Left colon (tissue), 2 donors: ENCODE results near the gene NOX5. TPM values are rescaled to one million over a fixed set of nuclear protein-coding genes. Genes with fewer than 3 reads are reported as not detected.

Source experiments
- ATAC-seq: fragments of 200-7000 bp; cut with Tn5 transposase; one replicate; pipeline ENCODE4 v1.9.1; 2020; ENCODE audit warnings: mild to moderate bottlenecking, moderate library complexity
- DNase-seq, 2 donors: peaks; one replicate each; pipeline ENCODE4 v3.0.0-alpha.2; 2020
- intact Hi-C, 2 donors: fragments of 100-400 bp; cut with DNase I in 1 of 2; cut with micrococcal nuclease in 1 of 2; formaldehyde crosslinking; loops; one replicate each; pipeline versions ENCODE4 v1.11.2 to v1.14.0; 2022; cut with DNase I, micrococcal nuclease
- total RNA-seq, 2 donors: library from RNA; stranded (reverse); fragmentation: NEBNext Ultra II Directional; extraction: Animal tissue kit (Norgen Biotek cat#: 25700); gene quantifications; one replicate each; pipeline ENCODE4 v1.2.1, GENCODE V29; 2021
- donor health status: DM: no; HTN: no; CAD: no.
- donor health status: DM: yes; HTN: yes; CAD: no.

NOX5 gene
- total RNA-seq, 2 donors from 2014 or later: 0.11 to 0.12 TPM

DNA sequence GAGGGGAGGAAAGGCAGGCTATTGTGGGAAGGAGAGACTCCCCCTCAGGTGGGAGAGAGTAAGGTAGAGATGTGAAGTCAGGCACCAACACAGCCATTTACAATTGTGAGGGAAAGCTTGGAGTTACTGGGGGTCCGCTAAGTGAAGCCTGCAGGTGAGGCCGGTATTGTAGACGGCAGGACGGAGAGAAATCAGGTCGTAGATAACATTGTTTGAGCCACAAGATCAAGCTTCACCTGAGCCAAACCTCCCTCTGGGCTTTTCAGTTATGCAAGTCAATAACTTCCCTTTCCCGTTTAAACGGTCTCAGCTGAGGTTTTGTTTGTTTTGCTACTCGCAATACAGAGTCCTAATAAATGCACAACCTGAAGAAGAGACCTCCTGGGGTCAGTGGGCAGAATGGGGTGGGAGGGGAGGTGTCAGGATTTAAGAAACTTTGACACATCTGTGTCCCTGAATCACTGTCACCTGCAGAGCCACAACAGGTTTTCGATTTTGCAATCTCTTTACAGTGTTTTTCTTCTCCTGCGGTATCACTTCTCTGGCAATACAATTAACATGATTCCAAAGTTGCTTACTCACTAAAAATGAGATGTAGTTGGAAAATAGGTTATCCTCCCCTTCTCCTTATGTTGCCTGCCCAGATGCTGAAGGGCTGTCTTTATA lies 73.9 kb downstream of the NOX5 start:
- intact Hi-C loops: no loop called here
- ATAC-seq: no peak
- DNase-seq: no peak

DNA sequence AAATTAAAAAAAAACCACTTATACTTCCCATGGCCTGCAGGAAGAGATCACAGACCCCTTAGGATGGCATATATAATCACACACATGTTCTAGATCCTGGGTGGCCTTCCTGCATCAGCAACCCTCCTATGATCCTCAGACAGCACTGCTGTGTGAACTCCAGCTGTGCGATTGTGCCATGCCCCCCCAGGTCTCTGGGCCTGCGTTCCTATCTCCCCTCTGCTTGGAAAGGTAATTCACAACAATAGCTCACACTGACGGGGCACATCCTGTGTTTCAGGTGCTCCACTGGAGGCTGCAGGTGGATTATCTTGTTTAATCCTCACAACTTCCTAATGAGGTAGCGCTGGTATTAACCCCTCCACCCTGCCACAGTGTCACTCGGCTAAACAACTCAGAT lies 74.8 kb downstream of the NOX5 start:
- intact Hi-C loops: no loop called here
- DNase-seq: no peak

DNA sequence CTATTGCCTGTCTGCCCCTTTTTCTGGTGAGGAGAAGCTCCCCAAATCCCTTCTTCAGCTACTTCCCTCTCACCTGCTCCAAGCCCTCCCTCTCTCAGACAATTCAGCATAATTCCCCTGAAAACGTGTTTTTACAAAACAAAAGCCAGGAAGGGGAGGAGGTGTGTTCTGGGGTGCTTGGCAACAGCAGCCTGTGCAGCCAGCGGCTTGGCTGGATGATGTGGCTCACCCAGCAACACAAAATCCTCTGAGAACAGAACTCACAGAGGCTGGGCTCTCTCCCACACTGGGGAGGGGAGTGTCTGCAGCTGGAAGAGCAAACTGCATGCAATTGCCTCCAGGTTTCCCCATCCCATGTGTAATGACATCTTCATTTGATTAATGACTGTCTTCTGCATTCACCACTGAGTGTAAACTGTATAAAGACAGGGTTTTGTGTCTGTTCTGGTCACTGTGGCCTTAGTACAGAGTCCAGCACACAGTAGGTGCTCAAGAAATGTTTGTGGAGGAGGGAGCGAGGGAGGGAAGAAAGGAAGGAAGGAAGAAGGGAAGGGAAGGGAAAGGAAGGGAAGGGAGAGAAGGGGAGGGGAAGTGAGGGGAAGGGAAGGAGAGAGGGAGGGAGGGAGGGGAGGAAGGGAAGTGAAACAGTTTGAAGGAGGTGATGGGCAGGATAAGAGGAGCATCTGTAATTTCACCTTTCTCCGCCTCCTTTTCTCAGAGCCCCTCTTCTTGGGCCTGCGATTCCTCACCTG lies 75.9 kb downstream of the NOX5 start:
- DNase-seq: no peak
- intact Hi-C loops: no loop called here
- no peak for ATAC-seq

More for the DNA sequence above, 74.8 kb downstream of the NOX5 start:
- no peak for ATAC-seq

DNA sequence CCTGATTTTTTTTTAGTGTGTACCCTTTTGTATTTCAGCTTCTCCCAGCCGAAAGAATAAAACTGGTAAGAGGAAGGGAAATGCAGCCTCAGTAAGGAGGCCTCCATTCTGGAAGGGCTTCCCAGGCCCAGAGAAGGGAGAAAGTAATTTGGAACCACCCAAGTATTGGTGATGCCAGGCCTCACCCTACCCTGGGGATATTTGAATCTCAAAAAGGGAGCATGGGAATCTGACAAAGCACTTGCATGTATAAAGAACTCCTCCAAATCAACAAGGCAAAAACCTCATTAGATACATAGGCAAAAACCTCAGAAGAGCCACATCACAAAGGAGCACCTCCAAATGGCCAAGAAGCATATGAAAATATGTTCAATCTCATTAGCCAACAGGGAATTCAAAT lies 77.2 kb downstream of the NOX5 start:
- ATAC-seq: no peak
- intact Hi-C loops: no loop called here

DNA sequence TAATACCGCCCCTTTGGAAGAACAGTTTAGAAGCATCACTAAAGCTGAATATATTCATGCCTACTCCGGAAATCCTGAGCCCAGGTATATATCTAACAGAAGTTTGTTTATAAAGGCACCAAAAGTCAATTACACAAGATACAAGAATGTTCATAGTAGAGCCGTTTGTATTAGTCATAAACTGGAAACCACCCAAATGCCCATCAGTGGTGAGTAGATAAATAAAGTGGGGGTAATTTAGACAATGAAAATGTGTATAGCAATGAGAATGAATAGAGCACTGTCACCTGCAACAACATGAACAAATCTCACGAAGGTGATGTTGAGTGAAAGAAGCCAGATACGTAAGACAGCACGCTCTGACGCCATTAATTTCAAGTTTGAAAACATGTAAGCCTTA lies 77.7 kb downstream of the NOX5 start:
- no peak for DNase-seq
- intact Hi-C loops: no loop called here
- ATAC-seq: no peak

More for the DNA sequence above, 77.2 kb downstream of the NOX5 start:
- no peak for DNase-seq

DNA sequence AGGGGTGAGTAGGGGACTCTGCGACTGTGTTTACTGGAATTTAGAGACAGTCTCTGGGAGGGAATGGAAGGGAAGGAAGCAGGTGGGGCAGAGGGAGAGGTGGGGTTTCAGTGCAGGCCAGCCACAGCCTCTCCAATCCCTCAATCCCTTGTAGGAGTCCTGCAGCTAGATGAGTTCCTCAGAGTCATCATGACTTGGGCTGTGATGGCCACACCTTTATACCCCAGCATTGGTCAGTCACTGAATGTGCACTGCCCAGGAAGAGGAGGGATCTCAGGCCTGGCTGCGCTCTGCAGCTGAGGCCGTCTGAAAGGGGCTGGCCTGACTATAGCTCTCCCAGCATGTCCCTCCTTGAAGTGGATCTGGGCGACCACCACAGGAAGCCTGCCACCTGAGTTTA lies 78.6 kb downstream of the NOX5 start:
- no peak for DNase-seq
- ATAC-seq: no peak
- intact Hi-C loops: no loop called here

DNA sequence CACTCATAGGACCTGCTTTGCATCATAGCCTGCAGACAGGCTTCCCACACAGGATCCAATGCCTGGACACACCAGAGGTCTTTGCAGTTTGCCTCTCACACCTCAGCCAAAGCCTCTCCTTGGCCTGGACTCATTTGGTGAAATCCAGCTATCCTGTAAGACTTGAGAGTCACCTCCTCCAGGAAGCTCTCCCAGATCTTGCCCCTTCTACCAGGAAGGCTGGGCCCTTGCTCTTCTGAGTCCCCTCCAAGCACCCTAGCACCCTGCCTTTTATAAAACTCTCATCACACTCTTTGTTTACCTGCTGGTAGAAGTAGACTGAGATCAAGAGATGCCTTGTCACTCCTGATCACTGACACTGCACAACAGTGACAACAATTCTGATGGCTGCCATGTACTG lies 79.1 kb downstream of the NOX5 start:
- ATAC-seq (no peak), DNase-seq (no peak)
- intact Hi-C loops: no loop called here

DNA sequence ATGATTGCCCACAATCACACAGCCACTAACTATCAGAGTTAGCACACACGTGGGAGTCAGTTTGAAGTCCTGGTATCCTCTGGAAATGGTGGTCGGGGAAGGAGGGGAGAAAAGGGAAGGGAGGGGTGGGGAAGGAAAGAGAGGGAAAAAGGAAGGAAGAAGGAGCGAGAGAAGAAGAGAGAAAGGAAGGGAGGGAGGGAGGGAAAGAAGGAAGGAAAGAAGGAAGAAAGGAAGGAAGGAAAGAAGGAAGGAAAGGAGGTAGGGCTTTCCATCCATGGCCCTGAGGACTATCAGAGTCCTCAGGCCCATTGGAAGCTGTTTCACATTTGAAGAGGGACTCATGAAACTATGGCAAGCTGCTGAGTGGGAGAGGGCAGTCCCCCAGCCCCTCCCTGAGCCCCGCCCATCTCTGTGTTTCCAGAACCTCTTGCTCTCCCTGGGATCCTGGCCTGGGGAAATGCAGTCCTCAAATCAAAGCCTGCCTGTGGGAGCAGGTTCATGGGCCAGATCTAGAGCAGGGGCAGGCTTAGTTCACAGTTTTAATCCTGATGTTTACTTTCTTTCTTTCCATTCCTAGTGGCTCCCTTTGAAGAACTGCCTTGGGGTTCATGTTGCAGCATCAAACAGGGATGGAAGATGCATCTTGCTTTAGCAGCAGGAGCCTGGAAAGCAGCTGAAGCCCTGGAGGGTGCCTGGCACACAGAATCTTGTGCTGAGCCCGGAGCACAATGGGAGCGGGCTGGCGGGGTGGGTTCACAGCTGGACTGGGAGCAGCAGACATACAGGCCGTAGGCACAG lies 79.8 kb downstream of the NOX5 start:
- intact Hi-C loops: no loop called here
- DNase-seq (no peak), ATAC-seq (no peak)

DNA sequence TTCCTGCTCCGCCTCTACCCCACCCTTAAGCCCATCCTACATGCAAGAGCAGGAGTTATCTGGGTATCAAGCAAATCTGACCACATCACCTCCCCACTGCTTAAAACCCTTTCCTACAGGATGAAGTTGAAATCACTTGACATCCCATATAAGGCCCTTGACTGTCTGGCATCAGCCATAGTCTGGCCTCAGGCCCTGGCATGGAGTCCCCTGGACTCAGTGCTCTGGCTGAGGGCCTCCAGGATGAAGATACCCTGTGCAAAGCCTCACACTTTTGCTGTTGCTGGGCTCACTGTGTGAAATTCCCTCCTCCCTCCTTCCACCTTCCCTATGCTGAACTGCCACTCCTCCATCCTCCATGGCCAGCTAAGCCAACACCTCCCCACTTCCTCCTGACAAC lies 80.8 kb downstream of the NOX5 start:
- ATAC-seq (no peak), DNase-seq (no peak)
- intact Hi-C loops: no loop called here

DNA sequence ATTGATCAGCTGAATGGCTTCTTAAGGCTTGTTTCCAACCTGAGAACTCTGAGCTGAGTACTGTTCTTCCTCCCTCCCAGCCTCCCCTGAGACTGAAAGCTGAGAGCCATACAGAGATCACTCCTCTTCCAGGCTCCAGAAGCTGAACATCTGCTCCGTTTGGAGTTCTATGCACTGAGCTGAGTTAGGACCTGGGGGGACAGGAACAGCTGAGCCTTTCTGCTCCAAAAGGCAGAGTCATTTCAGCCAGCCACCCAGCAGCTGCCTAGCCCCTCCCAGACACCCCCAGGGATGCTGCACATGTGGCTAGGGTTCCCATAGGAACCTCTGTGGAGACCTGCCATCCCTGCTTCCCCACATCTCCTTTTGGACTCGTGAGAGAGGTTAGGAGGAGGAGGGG lies 81.7 kb downstream of the NOX5 start:
- DNase-seq (no peak), ATAC-seq (no peak)
- intact Hi-C loops: no loop called here

DNA sequence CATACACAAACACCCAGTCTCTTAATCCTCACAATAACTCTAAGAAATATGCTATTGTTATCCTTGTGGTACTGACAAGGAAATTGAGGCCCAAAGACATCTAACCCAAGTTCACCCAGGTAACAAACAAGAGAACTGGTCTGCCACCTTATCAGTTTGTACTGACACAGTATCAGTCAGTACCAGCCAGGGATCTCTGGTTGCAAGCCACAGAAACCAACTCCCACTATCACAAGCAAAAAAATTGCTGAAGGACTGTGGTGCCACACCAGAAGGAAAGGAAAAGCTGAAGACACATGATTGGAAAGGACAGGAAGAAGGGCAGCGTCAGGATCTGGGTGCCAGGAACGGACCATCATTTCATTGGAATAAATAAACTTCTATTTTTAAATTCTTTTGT lies 82.1 kb downstream of the NOX5 start:
- ATAC-seq: no peak
- intact Hi-C loops: no loop called here
- no peak for DNase-seq

DNA sequence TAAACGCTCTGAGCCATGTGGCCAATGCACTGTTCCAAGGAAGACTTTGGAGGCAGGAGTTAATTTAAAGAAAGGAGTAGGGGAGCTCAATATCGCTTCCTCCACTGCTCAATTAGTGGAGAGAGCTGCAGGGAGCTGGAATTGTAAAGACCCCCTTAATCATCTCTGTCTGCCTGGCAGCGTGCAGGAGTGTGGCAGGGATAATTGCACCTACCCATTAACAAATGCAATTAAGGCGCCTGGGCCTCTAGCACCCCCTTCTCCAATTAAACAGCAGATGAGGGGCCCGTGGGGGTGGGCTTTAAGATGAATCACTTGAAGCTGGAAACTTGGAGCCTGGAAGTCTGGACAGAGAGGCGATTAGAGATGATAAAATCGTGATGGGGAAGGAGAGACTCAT lies 84.3 kb downstream of the NOX5 start:
- intact Hi-C loops: no loop called here
- DNase-seq (no peak), ATAC-seq (no peak)

DNA sequence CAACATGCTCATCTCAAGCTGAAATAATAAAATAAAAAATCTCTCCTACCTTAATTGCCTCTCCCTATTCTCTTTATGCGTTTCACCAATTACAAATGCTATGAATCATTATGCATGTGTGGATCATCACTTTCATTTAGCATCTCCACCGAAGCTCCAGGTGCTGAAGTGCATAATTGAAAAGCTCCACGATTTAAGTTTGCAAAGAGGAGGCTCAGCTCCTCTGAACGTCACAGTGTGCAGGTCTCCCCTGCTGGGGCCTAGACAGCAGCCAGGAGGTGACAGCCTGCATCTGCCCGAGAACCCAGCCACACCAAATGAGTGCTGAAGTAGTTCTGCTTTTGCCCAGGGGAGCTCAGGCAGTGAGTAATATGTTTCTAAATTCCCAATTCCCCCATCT lies 85.4 kb downstream of the NOX5 start:
- ATAC-seq: no peak
- DNase-seq: no peak
- intact Hi-C loops: no loop called here

DNA sequence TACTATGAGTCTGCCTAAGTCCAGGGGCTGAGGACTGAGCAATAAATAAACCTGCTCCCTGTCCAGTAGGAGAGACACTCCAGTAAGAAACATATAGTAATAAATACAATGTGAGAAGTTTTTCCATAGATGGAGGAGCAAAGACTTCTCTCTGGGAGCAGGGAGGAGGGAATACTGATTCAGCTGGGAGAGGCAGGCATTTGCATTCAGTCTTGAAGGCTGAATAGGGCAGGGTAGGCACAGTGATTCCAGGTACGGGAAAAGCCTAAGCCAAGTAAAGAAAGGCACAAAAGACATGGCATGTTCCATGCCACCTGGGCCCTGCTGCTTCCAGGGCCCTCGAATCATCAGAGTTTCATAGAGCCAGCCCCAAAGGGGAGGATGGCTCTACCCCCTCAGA lies 86.3 kb downstream of the NOX5 start:
- intact Hi-C loops: no loop called here
- no peak for ATAC-seq
- no peak for DNase-seq

DNA sequence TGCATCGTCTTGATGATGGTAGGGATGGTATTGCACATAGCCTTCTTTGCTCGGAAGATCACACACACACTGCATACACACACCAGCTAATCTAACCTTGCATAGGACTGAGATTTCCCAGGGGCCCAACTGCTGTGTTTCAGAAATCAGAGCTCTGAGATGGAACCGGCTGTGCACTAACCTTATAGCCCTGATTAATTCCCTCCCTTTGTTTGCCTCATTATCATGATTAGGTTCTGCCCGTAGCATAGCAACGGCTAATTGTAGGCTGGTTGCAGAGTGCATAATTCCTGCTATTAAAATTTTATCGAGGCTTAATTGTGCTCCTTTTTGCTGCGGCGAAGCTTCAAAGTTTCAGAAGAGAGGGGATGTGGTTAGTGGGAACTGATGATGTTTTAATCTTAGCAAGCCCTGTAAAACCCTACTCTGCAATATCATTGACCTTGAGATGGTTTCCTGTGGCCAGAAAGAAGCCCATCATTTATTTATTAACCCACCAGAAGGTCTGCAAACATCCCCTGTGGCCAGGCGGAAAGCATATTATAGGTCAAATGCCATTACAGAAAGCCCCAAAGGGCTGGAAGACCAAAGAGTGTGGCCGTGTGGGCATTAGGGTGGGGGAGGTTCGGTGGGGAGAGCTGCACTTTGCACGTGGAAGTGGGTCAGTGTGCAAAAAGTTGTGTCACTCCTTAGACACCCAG lies 89.7 kb downstream of the NOX5 start:
- intact Hi-C loops: no loop called here
- ATAC-seq: no peak
- no peak for DNase-seq

DNA sequence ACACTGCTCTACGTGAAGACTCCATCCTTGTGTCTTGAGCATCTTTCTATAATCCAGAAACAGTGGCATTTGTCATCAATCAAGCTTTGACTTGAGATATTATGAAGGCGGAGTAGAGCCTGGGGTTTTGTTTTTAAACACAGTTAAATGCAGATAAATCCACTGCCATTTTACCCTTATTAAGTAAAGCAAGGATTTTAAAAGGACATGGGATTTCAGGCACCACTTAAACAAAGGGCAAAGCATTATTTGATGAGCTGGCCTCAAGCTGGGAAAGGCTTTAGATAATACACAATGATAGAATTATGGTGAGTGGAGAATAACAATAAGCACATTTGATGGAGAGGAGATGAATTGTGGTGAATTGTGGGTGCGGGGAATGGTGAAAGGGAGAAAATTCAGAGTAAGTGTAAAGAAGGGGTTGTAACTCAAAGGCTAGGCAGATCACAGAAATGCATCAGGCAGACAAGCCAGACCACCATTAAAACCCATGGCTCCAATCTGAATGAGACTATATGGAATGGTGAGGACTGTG lies 91.0 kb downstream of the NOX5 start:
- intact Hi-C loops: no loop called here
- ATAC-seq: no peak
- no peak for DNase-seq

DNA sequence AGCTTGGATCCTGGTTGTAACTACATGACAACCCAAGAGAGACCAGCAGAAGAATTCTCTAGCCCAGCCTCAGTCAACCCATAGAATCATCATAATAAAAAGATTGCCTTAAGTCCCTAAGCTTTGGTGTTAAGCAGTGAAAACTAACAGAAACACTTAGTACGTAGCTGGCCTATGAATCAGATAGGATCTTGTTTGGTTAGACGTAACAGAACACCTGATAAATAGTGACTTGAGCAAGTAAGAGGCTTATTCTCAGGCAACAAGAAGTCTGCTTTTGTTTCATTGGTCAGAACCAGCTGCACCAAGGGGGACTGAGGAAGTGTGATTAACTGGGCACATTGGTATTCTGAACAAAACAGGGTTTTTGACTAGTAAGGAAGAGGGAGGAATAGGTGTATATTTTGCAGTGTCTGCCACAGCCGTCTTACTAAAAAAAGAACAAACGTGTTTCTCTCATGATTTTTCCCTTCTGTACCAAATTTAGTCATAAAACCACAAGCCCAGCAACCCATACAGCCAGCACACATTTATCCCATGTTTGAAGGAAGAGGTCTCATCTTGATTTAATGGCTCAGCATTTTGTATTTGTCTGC lies 92.6 kb downstream of the NOX5 start:
- intact Hi-C loops: no loop called here
- DNase-seq (no peak), ATAC-seq (no peak)
